ENCODE measurements around the gene EYS.

- TF ChIP-seq HDAC2 (IDR thresholded peaks at IDR 0.05) (no peak), CTCF (IDR thresholded peaks at IDR 0.05 in 2 of 3, conservative IDR thresholded peaks at IDR 0.05 in 1 of 3; ENCODE audit: insufficient read depth in 2 of 3, low read depth in 1 of 3, low read length in 3 of 3) (no peak), RBM17 (IDR thresholded peaks at IDR 0.05; ENCODE audit: borderline replicate concordance, low read depth, low read length) (no peak), EZH2 (IDR thresholded peaks at IDR 0.05; ENCODE audit: borderline replicate concordance, low read depth, low read length) (no peak), ATF6 (CRISPR knock-in tag; IDR thresholded peaks at IDR 0.05) (no peak), MXI1 (IDR thresholded peaks at IDR 0.05; ENCODE audit: low read depth, low read length) (no peak), HOMEZ (CRISPR knock-in tag; IDR thresholded peaks at IDR 0.05) (no peak), FOXK1 (CRISPR knock-in tag; IDR thresholded peaks at IDR 0.05; ENCODE audit: borderline replicate concordance) (no peak), ETV1 (tag; conservative IDR thresholded peaks at IDR 0.05; ENCODE audit: low read depth) (no peak), MAFG (tag; conservative IDR thresholded peaks at IDR 0.05) (no peak), YY1 (IDR thresholded peaks at IDR 0.05; ENCODE audit: borderline replicate concordance in 1 of 3, control insufficient read depth in 1 of 3, extremely low read depth in 1 of 3, insufficient read depth in 3 of 3, insufficient read length in 1 of 3, insufficient replicate concordance in 2 of 3, low read depth in 1 of 3, low read length in 2 of 3) (no peak), TFE3 (CRISPR knock-in tag; IDR thresholded peaks at IDR 0.05) (no peak)
Observed at GRCh38 chr6:65566117-65566516, 140.9 kb downstream of the EYS start.
